HG02973 (cell line): ENCODE results near the gene RBM44.
"Not testable (repeated sequence)": the region's sequence is repeated elsewhere in the genome, so short reads cannot be mapped to it uniquely, and the experiment has no call there.

Experiments
- ATAC-seq: cut with Tn5 transposase; IDR thresholded peaks from one replicate; pipeline ENCODE4 v1.9.1; 2021; ENCODE audit warnings: moderate library complexity; ENCODE audit not compliant: unreplicated experiment

RBM44 gene, protein sequence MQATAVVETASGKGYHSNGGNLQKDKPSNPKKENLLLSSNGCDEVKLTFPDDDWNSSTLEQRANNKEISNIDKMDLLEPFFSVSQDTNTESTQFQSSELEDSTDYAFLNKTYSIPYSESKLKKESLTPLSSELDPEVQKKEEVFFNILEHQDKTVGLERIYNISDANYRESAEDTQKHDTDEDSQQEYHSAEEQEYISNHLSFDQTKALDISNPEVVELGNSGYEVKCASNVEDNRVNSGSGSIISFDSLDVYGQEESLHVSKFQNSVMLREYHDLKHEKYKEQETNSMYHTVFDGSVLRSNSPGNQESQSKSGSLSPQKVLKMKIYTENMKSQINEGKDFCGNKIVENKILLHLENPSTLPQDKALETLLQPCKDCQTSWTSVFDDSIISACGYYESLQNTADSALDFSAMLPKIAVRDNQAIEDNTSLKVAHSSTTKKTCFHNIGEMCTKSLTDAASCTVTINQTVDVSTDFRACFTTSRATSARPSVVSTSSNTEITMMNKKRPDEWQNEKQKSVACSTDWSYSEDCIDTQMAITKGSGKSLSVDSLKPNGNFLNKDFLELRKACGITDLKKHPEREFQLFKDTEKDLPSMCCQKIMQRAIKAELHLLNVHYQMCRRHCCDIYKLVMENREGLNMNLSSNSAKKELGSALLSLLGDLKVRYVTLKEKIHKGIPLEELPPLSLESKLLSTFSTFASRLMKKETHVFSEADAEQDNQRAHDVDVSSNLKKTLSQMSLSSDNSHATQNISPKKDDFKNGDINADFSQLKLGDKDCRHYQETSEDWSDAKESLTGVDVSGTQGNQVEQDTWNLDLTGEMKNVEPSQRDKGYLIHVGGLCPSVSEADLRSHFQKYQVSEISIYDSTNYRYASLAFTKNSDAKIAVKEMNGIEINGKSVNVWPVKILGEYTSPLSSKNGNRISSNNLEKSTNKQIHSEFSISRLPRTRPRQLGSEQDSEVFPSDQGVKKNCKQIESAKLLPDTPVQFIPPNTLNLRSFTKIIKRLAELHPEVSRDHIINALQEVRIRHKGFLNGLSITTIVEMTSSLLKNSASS

GRCh38 chr2:237798236-237799059 is at the start of gene RBM44:
RBM44 (plus strand) TSS chr2:237798779; CDS start chr2:237813610, 14,831 bp downstream.
- no peak for ATAC-seq

DNA sequence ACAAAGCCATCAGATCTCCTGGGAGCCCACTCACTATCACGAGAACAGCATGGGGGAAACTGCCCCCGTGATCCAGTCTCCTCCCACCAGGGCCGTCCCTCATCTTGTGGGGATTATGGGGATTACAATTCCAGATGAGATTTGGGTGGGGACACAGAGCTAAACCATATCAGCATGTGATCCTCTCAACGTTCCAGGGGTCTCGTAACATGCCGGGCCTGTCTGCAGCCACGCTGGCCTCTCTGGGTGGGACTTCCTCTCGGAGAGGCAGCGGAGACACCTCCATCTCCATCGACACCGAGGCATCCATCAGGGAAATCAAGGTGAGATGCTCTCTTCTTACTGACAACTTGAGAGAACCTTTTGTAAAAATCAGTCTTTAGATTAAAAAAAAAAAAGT is 49.6 kb upstream of the RBM44 start:
- no peak for ATAC-seq

DNA sequence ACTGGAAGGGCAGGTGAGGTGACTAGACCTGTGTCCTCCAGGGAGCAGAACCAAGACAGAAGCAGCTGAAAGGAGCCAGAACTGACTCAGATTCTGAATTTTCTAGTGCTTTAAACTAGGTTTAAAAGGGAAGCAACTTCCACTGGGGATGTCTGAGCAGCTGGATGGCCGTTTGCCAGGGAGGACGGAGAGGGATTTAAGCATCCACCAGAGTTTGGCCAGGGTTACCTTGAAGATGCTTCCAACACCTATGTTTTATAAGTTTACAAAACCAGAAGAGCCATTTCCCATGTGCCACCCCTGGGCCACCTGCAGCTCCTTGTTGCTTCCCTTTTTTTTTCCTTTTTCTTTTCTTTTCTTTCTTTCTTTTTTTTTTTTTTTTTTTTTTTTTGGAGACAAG is 48.6 kb upstream of the RBM44 start:
- ATAC-seq = no peak

DNA sequence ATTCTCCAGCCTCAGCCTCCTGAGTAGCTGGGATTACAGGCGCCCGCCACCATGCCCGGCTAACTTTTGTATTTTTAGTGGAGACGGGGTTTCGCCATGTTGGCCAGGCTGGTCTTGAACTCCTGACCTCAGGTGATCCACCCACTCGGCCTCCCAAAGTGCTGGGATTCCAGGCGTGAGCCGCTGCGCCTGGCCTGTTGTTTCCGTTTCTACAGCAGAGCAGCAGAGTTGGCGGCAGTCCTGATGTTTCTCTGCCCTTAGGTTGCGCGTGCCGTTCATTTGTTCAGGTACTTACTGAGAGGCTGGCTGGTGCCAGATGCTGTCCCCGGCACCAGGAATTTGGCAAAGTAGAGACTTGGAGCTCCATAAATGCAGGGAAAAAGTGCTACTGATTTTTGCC is 48.1 kb upstream of the RBM44 start:
- not testable (repeated sequence) for ATAC-seq

DNA sequence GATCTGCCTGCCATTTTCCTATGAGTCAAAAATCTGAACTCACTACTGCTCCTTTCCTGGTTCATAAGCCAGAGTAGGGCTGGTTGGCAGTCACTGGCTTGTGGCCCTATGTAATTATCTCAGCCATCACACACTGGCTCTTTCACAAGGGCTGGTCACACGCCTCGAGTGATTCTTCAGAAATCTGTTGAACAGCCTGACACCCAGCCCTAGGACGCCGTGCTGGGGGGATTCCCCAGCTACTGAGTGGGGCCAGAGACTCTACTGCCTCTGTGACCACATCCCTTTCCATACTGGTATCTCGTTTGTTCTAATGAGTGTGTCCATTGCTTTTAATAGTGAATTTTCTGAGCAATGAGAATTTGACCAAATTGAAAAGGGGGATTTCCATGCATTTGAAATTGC is 45.8 kb upstream of the RBM44 start:
- peak; percentile 93 for ATAC-seq

DNA sequence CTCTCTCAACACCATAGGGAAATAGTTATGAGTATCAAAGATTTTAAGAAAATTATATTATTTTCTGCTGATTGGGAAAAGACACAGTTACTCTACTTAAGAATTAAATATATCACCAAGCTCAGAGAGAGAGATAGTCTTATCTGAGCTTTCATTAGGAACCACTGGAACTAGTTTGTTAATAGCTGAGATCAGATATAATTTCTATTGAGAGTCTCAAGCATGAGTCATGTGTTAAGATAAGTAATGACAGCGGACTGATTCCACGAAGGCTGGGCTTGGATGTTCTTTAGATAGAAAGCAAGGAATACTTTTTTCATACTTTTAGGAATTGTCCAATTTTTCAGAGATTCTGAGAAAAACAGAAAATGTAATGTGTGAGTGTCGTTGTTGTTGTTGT is 44.4 kb upstream of the RBM44 start:
- ATAC-seq = no peak

DNA sequence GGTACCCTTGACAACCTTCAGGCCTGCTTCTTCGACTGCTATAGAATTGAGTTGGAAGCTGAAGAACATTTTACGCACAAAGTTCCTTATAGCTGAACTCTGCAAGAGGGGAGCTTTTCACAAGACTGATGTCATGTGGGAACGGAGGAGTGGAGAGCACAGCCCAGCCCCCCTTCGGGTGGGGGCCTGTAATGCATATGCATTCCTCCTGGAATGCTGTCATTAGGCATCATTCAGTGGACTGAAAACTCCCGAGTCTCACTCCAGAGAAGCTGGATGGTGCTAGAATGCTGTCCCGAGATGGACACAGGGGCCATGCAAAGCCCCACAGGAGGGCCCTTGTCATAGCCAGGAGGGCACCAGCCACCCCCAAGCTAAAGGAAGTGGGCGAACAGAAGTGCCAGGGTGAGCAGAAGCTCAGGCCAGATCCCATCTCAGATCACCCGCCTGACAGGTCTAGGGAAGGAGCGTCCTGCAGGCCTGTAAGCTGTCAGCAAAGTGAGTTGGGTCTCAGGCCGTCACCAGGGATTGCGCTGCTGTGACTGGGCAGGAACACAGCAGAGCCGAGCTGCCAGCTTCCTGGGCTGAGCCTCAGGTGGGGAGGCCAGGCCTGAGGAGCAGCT is 43.8 kb upstream of the RBM44 start:
- no peak for ATAC-seq

DNA sequence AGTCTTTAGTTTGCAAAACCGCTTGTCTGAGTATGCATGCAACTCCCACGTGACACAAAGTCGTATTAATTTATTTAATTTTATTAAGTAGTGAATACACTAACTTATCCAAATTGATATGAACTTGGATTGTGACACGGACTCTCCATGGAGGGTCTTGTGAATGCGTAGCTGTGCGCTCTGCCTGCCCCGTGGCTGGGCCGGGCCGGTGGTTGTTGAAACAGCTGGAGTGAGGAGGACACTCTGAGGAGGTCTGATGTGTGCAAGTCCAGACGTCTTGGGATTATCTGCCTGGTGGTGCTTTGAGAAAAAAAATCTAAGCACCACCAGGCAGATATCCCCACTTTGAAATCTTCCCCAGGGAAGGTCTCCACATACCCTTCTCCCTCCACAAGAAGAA is 41.0 kb upstream of the RBM44 start:
- no peak for ATAC-seq

DNA sequence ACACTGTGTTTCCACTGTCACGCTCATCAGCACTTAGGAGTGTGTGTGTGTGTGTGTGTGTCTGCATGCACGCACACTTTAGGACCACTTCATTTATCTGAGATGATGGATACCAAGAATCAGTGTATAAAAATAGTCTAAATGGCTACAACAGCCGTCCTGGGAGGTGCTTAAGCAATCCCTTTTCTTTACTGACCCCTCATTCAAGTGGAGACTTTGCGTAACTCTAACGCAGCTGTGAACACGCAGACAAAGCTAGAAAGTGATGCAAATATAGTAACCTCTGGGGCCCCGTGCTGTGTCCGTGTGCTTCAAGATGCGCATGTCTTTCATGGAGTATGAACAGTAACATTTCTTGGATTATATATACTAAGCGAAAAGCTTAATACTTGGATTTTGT is 40.4 kb upstream of the RBM44 start:
- no peak for ATAC-seq

- ATAC-seq = no peak
Observed at GRCh38 chr2:237759176-237759575, 39.4 kb upstream of the RBM44 start.

GRCh38 chr2:237760506-237761502 is 37.8 kb upstream of the RBM44 start:
- ATAC-seq = no peak

DNA sequence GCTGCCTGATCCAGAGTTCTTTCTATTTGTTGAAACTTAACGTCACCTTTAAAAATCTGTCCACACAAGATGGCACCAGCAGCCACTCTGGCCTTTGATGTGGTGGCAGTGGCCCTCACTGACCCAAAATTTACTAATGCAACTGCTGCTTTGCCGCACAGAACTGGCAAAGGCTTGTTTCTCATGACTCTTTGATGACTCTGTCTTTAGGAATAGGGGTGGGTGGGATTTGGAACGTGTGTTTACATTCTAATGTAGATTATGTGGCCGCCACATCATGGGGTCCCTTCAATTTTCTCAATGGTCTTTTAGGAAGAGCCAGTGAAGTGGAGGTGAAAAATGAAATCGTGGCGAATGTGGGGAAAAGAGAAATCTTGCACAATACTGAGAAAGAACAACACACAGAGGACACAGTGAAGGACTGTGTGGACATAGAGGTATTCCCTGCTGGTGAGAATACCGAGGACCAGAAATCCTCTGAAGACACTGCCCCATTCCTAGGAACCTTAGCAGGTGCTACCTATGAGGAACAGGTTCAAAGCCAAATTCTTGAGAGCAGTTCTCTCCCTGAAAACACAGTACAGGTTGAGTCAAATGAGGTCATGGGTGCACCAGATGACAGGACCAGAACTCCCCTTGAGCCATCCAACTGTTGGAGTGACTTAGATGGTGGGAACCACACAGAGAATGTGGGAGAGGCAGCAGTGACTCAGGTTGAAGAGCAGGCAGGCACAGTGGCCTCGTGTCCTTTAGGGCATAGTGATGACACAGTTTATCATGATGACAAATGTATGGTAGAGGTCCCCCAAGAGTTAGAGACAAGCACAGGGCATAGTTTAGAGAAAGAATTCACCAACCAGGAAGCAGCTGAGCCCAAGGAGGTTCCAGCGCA is 36.0 kb upstream of the RBM44 start:
- ATAC-seq = not testable (repeated sequence)

DNA sequence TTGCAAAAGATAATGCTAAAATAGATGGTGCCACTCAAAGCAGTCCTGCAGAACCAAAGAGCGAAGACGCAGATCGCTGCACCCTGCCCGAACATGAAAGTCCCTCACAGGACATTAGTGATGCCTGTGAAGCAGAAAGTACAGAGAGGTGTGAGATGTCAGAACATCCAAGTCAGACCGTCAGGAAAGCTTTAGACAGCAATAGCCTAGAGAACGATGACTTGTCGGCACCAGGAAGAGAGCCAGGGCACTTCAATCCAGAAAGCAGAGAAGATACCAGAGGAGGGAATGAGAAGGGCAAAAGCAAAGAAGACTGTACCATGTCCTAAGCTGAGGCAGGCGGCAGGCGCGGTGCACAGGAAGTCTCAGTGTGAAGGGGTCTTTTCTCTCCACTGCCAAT is 34.8 kb upstream of the RBM44 start:
- no peak for ATAC-seq

DNA sequence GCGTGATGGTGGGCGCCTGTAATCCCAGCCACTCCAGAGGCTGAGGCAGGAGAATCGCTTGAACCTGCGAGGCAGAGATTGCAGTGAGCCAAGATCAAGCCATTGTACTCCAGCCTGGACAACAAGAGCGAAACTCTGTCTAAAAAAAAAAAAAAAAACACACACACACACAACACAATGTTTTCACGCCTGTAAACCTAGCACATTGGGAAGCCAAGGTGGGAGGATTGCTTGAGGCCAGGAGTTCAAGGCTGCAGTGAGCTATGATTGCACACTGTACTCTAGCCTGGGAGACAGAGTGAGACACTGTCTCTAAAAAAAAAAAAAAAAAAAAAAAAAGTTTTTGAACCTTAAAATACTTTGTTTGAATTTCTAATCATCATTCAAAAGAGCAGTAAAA is 33.5 kb upstream of the RBM44 start:
- not testable (repeated sequence) for ATAC-seq

DNA sequence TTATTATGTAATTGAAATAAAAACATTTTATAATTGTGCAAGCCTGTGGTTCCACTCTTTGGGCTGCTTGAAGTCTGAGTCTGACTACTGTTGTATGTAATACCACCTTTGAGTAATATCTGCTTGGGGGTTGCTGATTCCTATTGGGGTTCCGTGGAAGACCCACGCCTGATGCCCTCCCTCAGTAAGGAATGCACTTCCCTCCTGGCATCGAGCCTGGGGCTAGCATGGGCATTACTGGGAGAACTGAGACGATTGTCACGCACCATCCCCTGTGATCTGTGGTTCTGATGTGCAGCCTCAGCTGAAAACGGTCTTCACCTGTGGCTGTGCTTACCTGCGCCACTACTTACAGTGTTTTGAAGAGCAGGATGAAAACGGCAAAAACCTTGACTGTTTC is 32.7 kb upstream of the RBM44 start:
- no peak for ATAC-seq

DNA sequence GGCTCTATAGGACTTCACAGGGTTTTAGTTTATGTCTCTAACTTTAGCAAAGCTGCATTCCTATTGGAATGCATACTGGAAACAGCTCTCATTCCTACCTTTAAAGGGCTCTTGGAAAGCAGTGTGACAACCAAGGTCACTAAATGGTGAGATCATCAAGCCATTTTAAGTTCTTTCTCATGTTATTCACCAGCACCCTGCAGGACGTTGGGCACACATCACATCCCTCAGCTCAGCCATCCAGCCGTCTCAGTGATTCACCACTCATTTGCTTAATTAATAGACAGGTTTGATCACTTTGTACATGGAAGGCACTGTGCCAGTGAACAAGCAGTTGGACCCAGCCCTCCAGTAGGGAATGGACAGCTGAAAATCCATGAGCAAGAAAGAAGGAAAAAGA is 32.2 kb upstream of the RBM44 start:
- no peak for ATAC-seq

- no peak for ATAC-seq
Observed at GRCh38 chr2:237772513-237772912, 26.1 kb upstream of the RBM44 start.

DNA sequence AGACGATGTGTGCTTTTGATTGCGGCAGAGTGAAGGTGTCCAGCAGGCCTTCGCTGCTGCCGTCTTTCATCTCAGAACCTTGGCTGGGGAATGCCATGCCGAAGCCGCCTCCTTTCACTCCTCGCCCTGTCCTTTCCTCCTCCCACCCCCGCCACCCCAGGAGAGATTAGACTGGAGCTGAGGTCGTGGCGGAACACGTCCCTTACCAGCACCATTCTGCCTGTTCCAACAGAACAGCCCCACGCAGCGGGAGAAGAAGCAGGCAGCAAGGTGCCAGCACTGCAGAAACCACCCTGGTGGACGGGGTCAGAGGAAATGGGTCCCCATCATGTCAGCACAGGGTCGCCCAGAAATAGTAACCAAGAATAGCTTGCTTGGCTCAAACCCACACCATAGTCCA is 24.8 kb upstream of the RBM44 start:
- no peak for ATAC-seq
